ENCODE data around the gene HECW1.

DNA sequence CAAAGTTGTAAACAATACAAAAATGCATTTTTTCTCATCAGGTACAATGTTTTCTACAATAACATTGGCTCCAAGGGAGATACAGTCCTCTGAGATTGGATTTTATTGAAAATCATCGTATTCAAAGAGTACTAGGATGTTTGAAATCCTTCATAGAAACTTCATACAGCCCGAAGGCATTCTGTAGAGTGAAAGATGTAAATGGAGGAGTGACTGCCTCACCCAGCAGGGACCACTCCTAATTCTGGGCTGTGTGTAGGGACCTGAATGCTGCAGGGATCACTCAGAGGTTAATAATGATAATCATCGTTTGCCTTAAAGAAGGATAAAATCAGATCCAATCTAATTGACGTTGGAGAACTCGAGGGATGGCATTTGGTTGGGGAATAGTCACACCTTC is 198.6 kb downstream of the HECW1 start:
- TF ChIP-seq, protein P1, sequence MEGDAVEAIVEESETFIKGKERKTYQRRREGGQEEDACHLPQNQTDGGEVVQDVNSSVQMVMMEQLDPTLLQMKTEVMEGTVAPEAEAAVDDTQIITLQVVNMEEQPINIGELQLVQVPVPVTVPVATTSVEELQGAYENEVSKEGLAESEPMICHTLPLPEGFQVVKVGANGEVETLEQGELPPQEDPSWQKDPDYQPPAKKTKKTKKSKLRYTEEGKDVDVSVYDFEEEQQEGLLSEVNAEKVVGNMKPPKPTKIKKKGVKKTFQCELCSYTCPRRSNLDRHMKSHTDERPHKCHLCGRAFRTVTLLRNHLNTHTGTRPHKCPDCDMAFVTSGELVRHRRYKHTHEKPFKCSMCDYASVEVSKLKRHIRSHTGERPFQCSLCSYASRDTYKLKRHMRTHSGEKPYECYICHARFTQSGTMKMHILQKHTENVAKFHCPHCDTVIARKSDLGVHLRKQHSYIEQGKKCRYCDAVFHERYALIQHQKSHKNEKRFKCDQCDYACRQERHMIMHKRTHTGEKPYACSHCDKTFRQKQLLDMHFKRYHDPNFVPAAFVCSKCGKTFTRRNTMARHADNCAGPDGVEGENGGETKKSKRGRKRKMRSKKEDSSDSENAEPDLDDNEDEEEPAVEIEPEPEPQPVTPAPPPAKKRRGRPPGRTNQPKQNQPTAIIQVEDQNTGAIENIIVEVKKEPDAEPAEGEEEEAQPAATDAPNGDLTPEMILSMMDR (IDR thresholded peaks at IDR 0.05) = no peak
- TF ChIP-seq POLR2A (IDR thresholded peaks at IDR 0.05) = no peak

Measured in heart left ventricle (tissue), 13 donors.